HCT116 (cell line): ENCODE measurements around the gene HCRT. TPM values are rescaled to one million over a fixed set of nuclear protein-coding genes. Genes with fewer than 3 reads are reported as not detected.
"Not testable (repeated sequence)": the region's sequence is repeated elsewhere in the genome, so short reads cannot be mapped to it uniquely, and the experiment has no call there.

Source experiments
- ATAC-seq: fragments of 200-7000 bp; cut with Tn5 transposase; 2 replicates; pipeline ENCODE4 v1.9.1; 2020; ENCODE audit warnings: mild to moderate bottlenecking, moderate library complexity
- BruUV-seq: library from RNA; stranded (reverse); fragments of 400-500 nt; replicated peaks from 2 replicates; lab custom pipeline; 2021; lab: Mats Ljungman, UMichigan
- CTCF ChIA-PET: fragments of 300-600 bp; sonication (Branson Sonifier 250); formaldehyde crosslinking; loops from one replicate; lab custom pipeline; 2021; ENCODE audit warnings: antibody characterized with exemption; lab: Charles Lee
- POLR2A ChIA-PET: fragments of 300-600, 350-600 bp; sonication (Branson Sonifier 250); formaldehyde crosslinking; loops from one replicate; lab custom pipeline; 2021; ENCODE audit warnings: antibody characterized with exemption; lab: Charles Lee
- RAD21 ChIA-PET, 2 experiments: fragments of 300-600 bp; sonication (Branson Sonifier 250); formaldehyde crosslinking; loops; one replicate each; lab custom pipeline; 2023; ENCODE audit warnings: low total read pairs in 2 of 2; ENCODE audit not compliant: uncharacterized antibody in 2 of 2, unreplicated experiment in 2 of 2, low non-redundant PET in 1 of 2; lab: Charles Lee
- DNase-seq: peaks from one replicate; pipeline ENCODE4 v3.0.0-alpha.2; 2010; ENCODE audit warnings: low read depth, low spot score
- H2AFZ ChIP-seq: fragments of 200-600 bp; shearing (Covaris generic), sonication (generic); 2 replicates; pipeline ENCODE4 v1.6.1; 2017; ENCODE audit warnings: low read depth, mixed run types, mixed read lengths, antibody characterized with exemption, low read length; ENCODE audit not compliant: poor library complexity, severe bottlenecking
- H3K27ac ChIP-seq: 2 replicates; pipeline ENCODE4 v1.5.1; 2012; ENCODE audit warnings: low read depth, low read length
- H3K27me3 ChIP-seq: fragments of 200-600 bp; sonication (generic); 2 replicates; pipeline ENCODE4 v1.6.1; 2016; ENCODE audit warnings: mixed run types, low read length, mixed read lengths; ENCODE audit not compliant: insufficient read depth
- H3K36me3 ChIP-seq, 2 experiments: fragments of 200-500 bp in 1 of 2; fragments of 200-600 bp in 1 of 2; sonication (Bioruptor generic) in 1 of 2; sonication (generic) in 1 of 2; 2 replicates each; pipeline versions ENCODE4 v1.5.1 to v1.6.1; 2014 to 2016; ENCODE audit warnings: low read length in 2 of 2, inconsistent platforms in 1 of 2, mixed read lengths in 1 of 2, mixed run types in 1 of 2; ENCODE audit not compliant: insufficient read depth in 2 of 2, control insufficient read depth in 1 of 2
- H3K4me1 ChIP-seq, 2 experiments: fragments of 200-600 bp in 1 of 2; sonication (generic) in 1 of 2; 2 replicates each; pipeline versions ENCODE4 v1.5.1 to v1.6.1; 2012 to 2017; ENCODE audit warnings: low read length in 2 of 2, inconsistent platforms in 1 of 2, mild to moderate bottlenecking in 1 of 2, mixed read lengths in 1 of 2, mixed run types in 1 of 2, moderate library complexity in 1 of 2; ENCODE audit not compliant: insufficient read depth in 2 of 2, control insufficient read depth in 1 of 2
- H3K4me2 ChIP-seq: fragments of 200-600 bp; sonication (generic); 2 replicates; pipeline ENCODE4 v1.6.1; 2017; ENCODE audit warnings: mixed run types, low read length, mixed read lengths
- H3K4me3 ChIP-seq, 2 experiments: fragments of 200-600 bp in 1 of 2; sonication (generic) in 1 of 2; replicated peaks in 1 of 2; 2 replicates each; pipeline ENCODE4 v1.5.1; 2011 to 2016; ENCODE audit warnings: low read length in 2 of 2, control low read depth in 1 of 2, low read depth in 1 of 2, mild to moderate bottlenecking in 1 of 2, mixed read lengths in 1 of 2, mixed run types in 1 of 2
- H3K79me2 ChIP-seq: fragments of 200-600 bp; sonication (generic); 2 replicates; pipeline ENCODE4 v1.6.1; 2017; ENCODE audit warnings: mild to moderate bottlenecking, mixed run types, low read length, moderate library complexity, mixed read lengths; ENCODE audit not compliant: insufficient read depth
- H3K9ac ChIP-seq: fragments of 200-600 bp; sonication (generic); 2 replicates; pipeline ENCODE4 v1.6.1; 2016; ENCODE audit warnings: low read length, mixed read lengths
- H3K9me2 ChIP-seq: fragments of 200-600 bp; sonication (generic), shearing (Covaris generic); 2 replicates; pipeline ENCODE4 v1.6.1; 2017; ENCODE audit warnings: mixed run types, mild to moderate bottlenecking, moderate library complexity; ENCODE audit not compliant: insufficient read depth
- H3K9me3 ChIP-seq, 2 experiments: fragments of 200-500 bp in 1 of 2; fragments of 200-600 bp in 1 of 2; sonication (Bioruptor generic) in 1 of 2; sonication (generic) in 1 of 2; 2 replicates each; pipeline ENCODE4 v1.6.1; 2014 to 2017; ENCODE audit warnings: low read length in 2 of 2, mixed read lengths in 2 of 2, inconsistent platforms in 1 of 2, low read depth in 1 of 2, mild to moderate bottlenecking in 1 of 2, mixed run types in 1 of 2, moderate library complexity in 1 of 2; ENCODE audit not compliant: control insufficient read depth in 1 of 2, insufficient read depth in 1 of 2
- H4K20me1 ChIP-seq: fragments of 200-600 bp; sonication (generic), shearing (Covaris generic); 2 replicates; pipeline ENCODE4 v1.6.1; 2017; ENCODE audit warnings: mixed run types, mild to moderate bottlenecking, moderate library complexity; ENCODE audit not compliant: insufficient read depth
- EGR1 ChIP-seq: IDR thresholded peaks from 2 replicates; pipeline ENCODE4 v1.6.1; 2012; ENCODE audit warnings: low read depth
- ELF1 ChIP-seq: IDR thresholded peaks from 2 replicates; pipeline ENCODE4 v1.6.1; 2012; ENCODE audit warnings: low read depth, borderline replicate concordance
- EZH2 ChIP-seq: fragments of 200-600 bp; sonication (generic); IDR thresholded peaks from 2 replicates; pipeline ENCODE4 v1.6.1; 2017; ENCODE audit warnings: antibody characterized with exemption, mixed run types
- EZH2phosphoT487 ChIP-seq: fragments of 200-600 bp; IDR thresholded peaks from 2 replicates; pipeline ENCODE4 v1.6.1; 2018; ENCODE audit warnings: antibody characterized with exemption, borderline replicate concordance
- FOSL1 ChIP-seq: IDR thresholded peaks from 2 replicates; pipeline ENCODE4 v1.6.1; 2012; ENCODE audit warnings: low read depth
- POLR2A ChIP-seq: IDR thresholded peaks from 2 replicates; pipeline ENCODE4 v1.7.0; 2011; ENCODE audit warnings: borderline replicate concordance; ENCODE audit not compliant: insufficient read depth, insufficient read length; ENCODE audit errors: extremely low read depth
- RAD21 ChIP-seq: IDR thresholded peaks from 2 replicates; pipeline ENCODE4 v1.6.1; 2012; ENCODE audit warnings: low read depth, mild to moderate bottlenecking
- SP1 ChIP-seq: IDR thresholded peaks from 2 replicates; pipeline ENCODE4 v1.6.1; 2012; ENCODE audit warnings: low read depth
- YY1 ChIP-seq: IDR thresholded peaks from 2 replicates; pipeline ENCODE4 v1.6.1; 2011; ENCODE audit warnings: low read length, low read depth, moderate library complexity, mild to moderate bottlenecking; ENCODE audit not compliant: insufficient replicate concordance; ENCODE audit errors: extremely low read depth
- ZFX ChIP-seq: fragments of 450-650 bp; IDR thresholded peaks from 2 replicates; pipeline ENCODE4 v1.6.1; 2017
- intact Hi-C: fragments of 100-400 bp; cut with micrococcal nuclease; formaldehyde crosslinking; loops from 2 replicates; pipeline ENCODE4 v1.10.0; 2022
- total RNA-seq: library from RNA; stranded (reverse); gene quantifications from one replicate; pipeline ENCODE4 v1.2.1, GENCODE V29; 2021; ENCODE audit not compliant: unreplicated experiment
- TF ChIP-seq, protein P1 (sequence below): IDR thresholded peaks from 2 replicates; pipeline ENCODE4 v1.6.1; 2012
- TF ChIP-seq, protein P2 (sequence below), 3 experiments: fragments of 200-600 bp in 1 of 3; sonication (generic) in 1 of 3; IDR thresholded peaks in 2 of 3; conservative IDR thresholded peaks in 1 of 3; 2 replicates each; pipeline ENCODE4 v1.5.1; 2012 to 2017; ENCODE audit warnings: low read depth in 2 of 3, low read length in 2 of 3, antibody characterized with exemption in 1 of 3, borderline replicate concordance in 1 of 3, control low read depth in 1 of 3, mild to moderate bottlenecking in 1 of 3, mixed read lengths in 1 of 3, mixed run types in 1 of 3, moderate library complexity in 1 of 3; ENCODE audit not compliant: insufficient read depth in 1 of 3

The HCRT gene
- total RNA-seq, 1 experiment from 2014 or later: not detected

DNA sequence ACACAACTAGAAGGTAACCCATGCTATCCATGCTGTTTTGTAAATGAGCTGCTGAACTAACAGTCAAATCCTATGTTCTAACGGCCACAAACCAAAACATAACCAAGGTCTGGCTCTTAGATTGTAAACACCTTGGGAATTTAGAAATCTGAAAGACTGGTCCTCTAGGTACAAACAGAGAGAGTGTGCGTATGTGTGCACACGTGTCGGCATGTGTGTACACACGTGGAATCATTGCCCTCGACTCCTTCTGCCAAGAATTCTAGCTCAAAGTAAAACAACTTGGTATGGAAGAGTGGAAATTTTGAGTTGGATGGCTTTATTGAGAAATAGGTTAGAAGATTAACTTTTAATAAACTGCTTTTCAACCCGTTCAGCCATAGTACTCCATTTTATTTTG, 27.1 kb upstream of the HCRT start:
- no peak for TF ChIP-seq ZFX
- no peak for TF ChIP-seq EZH2
- TF ChIP-seq FOSL1: no peak
- TF ChIP-seq RAD21: no peak
- no peak for TF ChIP-seq SP1
- no peak for TF ChIP-seq ELF1
- no peak for TF ChIP-seq EGR1
- no peak for TF ChIP-seq EZH2phosphoT487
- TF ChIP-seq, protein P1, sequence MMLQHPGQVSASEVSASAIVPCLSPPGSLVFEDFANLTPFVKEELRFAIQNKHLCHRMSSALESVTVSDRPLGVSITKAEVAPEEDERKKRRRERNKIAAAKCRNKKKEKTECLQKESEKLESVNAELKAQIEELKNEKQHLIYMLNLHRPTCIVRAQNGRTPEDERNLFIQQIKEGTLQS: no peak
- TF ChIP-seq, protein P2, sequence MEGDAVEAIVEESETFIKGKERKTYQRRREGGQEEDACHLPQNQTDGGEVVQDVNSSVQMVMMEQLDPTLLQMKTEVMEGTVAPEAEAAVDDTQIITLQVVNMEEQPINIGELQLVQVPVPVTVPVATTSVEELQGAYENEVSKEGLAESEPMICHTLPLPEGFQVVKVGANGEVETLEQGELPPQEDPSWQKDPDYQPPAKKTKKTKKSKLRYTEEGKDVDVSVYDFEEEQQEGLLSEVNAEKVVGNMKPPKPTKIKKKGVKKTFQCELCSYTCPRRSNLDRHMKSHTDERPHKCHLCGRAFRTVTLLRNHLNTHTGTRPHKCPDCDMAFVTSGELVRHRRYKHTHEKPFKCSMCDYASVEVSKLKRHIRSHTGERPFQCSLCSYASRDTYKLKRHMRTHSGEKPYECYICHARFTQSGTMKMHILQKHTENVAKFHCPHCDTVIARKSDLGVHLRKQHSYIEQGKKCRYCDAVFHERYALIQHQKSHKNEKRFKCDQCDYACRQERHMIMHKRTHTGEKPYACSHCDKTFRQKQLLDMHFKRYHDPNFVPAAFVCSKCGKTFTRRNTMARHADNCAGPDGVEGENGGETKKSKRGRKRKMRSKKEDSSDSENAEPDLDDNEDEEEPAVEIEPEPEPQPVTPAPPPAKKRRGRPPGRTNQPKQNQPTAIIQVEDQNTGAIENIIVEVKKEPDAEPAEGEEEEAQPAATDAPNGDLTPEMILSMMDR (IDR thresholded peaks at IDR 0.05 in 2 of 3, conservative IDR thresholded peaks at IDR 0.05 in 1 of 3; ENCODE audit: borderline replicate concordance in 1 of 3, insufficient read depth in 1 of 3, low read depth in 2 of 3, low read length in 2 of 3): no peak
- no peak for TF ChIP-seq YY1
- no peak for TF ChIP-seq POLR2A
- no peaks in the 10 kb centered on the region for H3K9me3 ChIP-seq
- no peaks in the 10 kb centered on the region for H3K79me2 ChIP-seq
- H3K4me3 ChIP-seq: no peak overlapping the region
- no peak overlapping the region for H3K27ac ChIP-seq
- H3K4me2 ChIP-seq: no peak overlapping the region
- no peaks in the 10 kb centered on the region for H4K20me1 ChIP-seq
- no peaks in the 10 kb centered on the region for H3K4me1 ChIP-seq
- H2AFZ ChIP-seq: no peak overlapping the region
- H3K9ac ChIP-seq: no peak overlapping the region
- intact Hi-C loops: no loop called here
- peaks cover 0 to 8% of the 10 kb centered on the region in 2 experiments; a peak in 1 of 4 replicates for H3K36me3 ChIP-seq
- ATAC-seq (no peak), DNase-seq (no peak)
- CTCF ChIA-PET: interaction anchor here (2.8 kb wide), 1 partner anchor 10 kb away, joined by 11 read pairs; no protein-coding TSS in a partner anchor
- POLR2A ChIA-PET: no interaction called here
- H3K9me2 ChIP-seq: no peaks in the 10 kb centered on the region
- RAD21 ChIA-PET: no interaction called here
- no TSS peak for BruUV-seq
- H3K27me3 ChIP-seq: no peaks in the 10 kb centered on the region

DNA sequence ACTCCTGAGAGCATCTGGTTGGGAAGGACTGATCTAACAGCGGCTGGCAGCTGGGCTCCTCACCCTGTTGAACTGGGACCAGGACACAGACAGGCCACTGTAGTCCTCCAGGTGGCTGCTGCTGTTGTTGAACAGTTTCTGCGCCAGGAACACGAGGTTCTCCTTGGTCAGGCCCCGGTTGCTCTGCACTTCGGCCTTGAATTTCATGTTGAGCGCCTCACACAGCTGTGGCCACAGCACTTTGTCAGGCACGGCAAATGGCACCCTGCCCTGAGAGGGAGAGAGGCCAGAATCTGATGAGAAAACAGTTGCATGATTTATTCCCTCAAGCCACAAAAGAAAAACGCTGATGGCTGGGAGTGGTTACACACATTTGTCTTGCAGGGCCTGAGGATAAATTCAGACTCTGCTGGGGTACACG, 26.7 kb upstream of the HCRT start:
- H3K4me2 ChIP-seq, H3K36me3 ChIP-seq, H2AFZ ChIP-seq, DNase-seq, H3K9ac ChIP-seq, ATAC-seq, H3K9me3 ChIP-seq, POLR2A ChIA-PET, BruUV-seq, H3K4me3 ChIP-seq, H3K27ac ChIP-seq, H4K20me1 ChIP-seq, H3K27me3 ChIP-seq, H3K4me1 ChIP-seq, H3K79me2 ChIP-seq, RAD21 ChIA-PET, H3K9me2 ChIP-seq, intact Hi-C loops: not testable (repeated sequence)
- CTCF ChIA-PET: interaction anchor here (2.8 kb wide), 1 partner anchor 11 kb away, joined by 11 read pairs; no protein-coding TSS in a partner anchor
